Measurements from ENCODE around the gene ARSB.

DNA sequence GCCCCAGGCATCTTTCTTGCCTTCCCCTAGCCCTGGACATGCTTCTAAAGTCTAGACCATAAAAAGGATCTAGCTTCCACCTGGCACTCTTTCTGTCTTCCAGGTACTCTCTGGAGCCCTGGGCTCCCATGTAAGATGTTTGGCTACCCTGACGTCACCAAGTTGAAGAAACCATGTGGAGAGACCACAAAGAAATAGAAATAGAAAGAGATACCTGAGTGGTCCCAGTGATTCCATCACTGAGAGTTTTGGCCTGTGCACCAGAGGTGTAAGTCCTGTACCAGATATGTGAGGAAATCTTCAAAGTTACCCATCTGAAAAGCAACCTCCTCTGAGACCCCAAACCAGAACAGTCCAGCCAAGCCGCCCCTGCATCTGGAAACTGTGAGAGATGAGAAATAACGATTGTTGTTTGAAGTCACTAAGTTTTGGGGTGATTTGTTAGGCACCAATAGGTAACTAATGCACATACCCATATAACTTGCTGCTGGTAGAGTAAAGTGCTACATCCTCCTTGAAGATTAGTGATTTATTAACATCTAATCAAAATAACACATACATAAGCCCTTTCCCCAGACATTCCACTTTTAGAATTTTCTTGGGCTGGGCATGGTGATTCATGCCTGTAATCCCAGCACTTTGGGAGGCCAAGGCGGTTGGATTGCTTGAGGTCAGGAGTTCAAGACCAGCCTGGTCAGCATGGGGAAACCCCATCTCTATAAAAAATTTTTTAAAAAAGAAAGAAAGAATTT, 250.8 kb downstream of the ARSB start:
- TF ChIP-seq CTCF (conservative IDR thresholded peaks at IDR 0.05; ENCODE audit: low read length) = no peak
- TF ChIP-seq EZH2phosphoT487 (IDR thresholded peaks at IDR 0.05; ENCODE audit: borderline replicate concordance, low read depth, low read length) = no peak

Data from OCI-LY7 (cell line).